Loucy (cell line): ENCODE measurements around the gene ZNF396.

Experiments
- CTCF ChIP-seq: fragments of 200-600 bp; sonication (generic); conservative IDR thresholded peaks from 2 replicates; pipeline ENCODE4 v1.5.1; 2014; ENCODE audit warnings: mild to moderate bottlenecking, antibody characterized with exemption, low read length
- EZH2phosphoT487 ChIP-seq: fragments of 200-600 bp; IDR thresholded peaks from 2 replicates; pipeline ENCODE4 v1.6.1; 2018; ENCODE audit warnings: antibody characterized with exemption, mild to moderate bottlenecking, moderate library complexity, borderline replicate concordance

DNA sequence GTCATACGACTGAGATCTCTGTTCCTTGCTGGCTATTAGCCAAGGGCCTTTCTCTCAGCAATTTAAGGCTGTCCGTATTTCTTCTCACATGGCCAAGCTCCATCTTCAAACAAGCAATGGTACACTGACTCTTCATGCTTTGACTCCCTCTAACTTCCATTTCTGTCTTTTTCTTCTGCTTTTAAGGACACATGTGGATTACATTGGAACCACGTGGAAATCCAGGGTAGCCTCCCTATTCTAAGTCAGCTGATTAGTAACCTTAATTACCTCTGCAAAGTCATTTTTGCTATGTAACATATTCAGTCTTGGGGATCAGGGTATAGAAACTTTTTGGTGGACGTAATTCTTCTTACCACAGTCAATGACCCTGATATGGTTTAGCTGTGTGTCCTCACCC is 41.5 kb upstream of the ZNF396 start:
- TF ChIP-seq CTCF (no peak), EZH2phosphoT487 (no peak)
